ENCODE measurements around the gene LRRC18.

Gene LRRC18

DNA sequence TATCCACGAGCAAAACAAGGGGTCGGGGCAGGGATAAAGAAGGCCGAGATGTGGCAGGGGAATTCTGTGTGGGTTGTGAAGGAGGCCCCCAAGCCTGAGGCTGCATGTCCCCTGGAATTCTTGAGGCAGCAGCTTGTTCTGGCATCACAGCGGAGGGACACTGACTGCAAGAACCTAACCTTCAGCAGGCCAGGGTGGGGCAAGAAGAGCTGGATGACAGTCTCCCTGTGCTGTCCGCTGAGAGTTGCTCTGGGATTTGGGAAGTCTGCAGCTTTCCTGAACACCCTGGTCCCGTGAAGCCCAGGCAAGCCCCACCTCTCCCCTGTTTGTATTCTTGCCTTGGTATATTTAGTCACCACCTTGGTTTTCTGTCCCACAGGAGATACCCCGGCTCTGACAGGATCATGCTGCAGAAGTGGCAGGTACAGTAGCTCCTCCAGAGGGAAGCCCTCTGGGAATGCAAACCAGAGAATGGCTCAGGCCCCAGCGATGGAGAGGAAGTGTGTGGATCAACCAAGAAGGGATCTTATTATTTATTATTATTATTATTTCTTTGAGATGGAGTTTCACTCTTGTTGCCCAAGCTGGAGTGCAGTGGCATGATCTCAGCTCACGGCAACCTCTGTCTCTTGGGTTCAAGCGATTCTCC lies 1.9 kb upstream of the LRRC18 start:
- TF ChIP-seq, protein P1, sequence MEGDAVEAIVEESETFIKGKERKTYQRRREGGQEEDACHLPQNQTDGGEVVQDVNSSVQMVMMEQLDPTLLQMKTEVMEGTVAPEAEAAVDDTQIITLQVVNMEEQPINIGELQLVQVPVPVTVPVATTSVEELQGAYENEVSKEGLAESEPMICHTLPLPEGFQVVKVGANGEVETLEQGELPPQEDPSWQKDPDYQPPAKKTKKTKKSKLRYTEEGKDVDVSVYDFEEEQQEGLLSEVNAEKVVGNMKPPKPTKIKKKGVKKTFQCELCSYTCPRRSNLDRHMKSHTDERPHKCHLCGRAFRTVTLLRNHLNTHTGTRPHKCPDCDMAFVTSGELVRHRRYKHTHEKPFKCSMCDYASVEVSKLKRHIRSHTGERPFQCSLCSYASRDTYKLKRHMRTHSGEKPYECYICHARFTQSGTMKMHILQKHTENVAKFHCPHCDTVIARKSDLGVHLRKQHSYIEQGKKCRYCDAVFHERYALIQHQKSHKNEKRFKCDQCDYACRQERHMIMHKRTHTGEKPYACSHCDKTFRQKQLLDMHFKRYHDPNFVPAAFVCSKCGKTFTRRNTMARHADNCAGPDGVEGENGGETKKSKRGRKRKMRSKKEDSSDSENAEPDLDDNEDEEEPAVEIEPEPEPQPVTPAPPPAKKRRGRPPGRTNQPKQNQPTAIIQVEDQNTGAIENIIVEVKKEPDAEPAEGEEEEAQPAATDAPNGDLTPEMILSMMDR (IDR thresholded peaks at IDR 0.05; ENCODE audit: borderline replicate concordance, control extremely low read depth, extremely low read depth, insufficient read depth, missing control alignments): no peak
- no peak for DNase-seq (ENCODE audit: low spot score)
- in situ Hi-C loops (cut with MboI; ENCODE audit: low sequenced_read_pairs, unreplicated experiment): no loop called here

DNA sequence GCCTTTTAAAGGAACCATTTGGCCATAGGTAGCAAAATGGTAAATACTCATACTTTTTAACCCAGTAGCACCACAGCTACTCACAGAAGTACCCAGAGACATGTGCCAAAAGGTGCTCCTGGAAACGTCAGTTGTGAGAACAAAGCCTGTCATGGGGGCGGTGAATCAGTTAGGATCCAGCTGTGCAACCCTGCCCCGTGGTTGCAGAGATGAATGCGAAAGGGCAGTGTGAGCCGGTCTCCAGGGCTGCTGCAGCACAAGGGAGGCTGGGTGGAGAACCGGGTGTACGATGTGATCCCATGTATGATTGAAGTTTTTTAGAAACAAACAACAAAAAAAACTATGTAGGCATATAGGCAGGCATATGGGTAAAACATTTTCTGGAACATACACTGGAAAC lies 1.3 kb upstream of the LRRC18 start:
- in situ Hi-C loops (cut with MboI; ENCODE audit: low sequenced_read_pairs, unreplicated experiment): no loop called here
- TF ChIP-seq, protein P1 (IDR thresholded peaks at IDR 0.05; ENCODE audit: borderline replicate concordance, control extremely low read depth, extremely low read depth, insufficient read depth, missing control alignments): no peak
- DNase-seq (ENCODE audit: low spot score): no peak

DNA sequence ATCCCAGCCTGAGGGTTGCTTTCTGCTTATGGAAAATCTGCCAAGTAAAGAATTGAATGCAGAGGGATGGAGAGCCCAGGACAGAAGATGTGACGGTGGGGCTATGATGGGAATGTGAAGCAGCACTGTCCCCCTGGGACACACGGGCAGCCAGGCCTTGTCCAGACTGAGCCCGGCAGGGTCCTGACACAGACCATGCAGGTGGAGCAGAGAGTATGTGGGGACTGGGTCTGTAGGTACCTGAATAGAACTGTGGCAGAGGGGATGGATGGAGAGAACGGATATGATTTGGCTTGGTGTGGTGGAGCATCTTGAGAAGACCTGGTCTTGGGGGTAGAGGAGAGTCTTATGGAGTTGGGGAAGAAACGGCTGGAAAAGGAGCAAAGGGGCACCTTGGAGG lies 732 bp upstream of the LRRC18 start:
- no peak for DNase-seq (ENCODE audit: low spot score)

DNA sequence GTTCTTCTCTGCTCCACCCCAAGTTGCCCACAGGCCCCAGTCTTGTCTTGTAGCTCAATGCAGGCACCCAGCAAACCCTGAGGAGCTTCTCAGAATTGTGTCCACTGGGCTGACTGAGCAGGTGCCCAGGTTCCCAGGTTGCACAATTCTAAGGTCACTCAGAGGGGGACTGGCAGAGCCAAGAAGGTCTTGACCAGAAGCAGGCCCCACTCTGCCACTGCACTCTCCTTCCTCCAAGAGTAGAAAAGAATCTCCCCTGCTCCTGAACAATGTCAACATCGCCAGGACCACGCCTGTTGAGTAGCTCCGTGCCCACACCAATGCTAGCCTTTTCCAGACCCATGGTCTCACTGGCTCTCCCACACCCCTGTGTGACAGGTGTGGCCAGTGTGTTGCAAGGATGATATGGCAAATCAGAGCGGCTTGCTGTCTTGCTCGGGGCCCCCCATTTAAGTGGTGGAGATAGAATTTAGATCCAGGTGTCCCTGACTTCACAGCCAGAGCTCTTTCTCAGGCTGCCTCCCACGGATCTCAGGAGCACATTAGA lies 577 bp downstream of the LRRC18 start:
- in situ Hi-C loops (cut with MboI; ENCODE audit: low sequenced_read_pairs, unreplicated experiment): no loop called here
- TF ChIP-seq, protein P1 (IDR thresholded peaks at IDR 0.05; ENCODE audit: borderline replicate concordance, control extremely low read depth, extremely low read depth, insufficient read depth, missing control alignments): no peak
- DNase-seq (ENCODE audit: low spot score): no peak

More for the DNA sequence above, 732 bp upstream of the LRRC18 start:
- TF ChIP-seq, protein P1 (IDR thresholded peaks at IDR 0.05; ENCODE audit: borderline replicate concordance, control extremely low read depth, extremely low read depth, insufficient read depth, missing control alignments): no peak
- in situ Hi-C loops (cut with MboI; ENCODE audit: low sequenced_read_pairs, unreplicated experiment): no loop called here

DNA sequence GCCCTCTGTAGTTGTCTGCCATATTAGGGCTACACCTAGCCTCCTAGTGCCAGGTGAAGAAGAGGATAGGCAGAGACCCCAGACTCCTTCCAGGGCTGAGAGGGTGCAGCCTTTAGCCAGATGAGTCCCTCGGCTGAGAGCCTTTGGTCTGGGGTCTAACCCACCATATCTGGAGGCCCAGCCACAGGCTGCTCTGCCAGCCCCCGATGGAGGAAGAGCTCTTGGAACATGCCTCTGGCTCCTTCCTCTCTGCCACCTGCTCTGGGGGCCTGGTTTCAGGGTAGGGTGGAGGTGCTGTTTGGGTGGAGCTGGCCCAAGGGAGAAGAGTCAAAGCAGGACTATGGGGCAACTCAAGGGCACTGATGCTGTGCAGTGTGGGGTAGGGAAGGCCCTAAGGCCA lies 1.4 kb downstream of the LRRC18 start:
- TF ChIP-seq, protein P1 (IDR thresholded peaks at IDR 0.05; ENCODE audit: borderline replicate concordance, control extremely low read depth, extremely low read depth, insufficient read depth, missing control alignments): no peak
- DNase-seq (ENCODE audit: low spot score): no peak
- in situ Hi-C loops (cut with MboI; ENCODE audit: low sequenced_read_pairs, unreplicated experiment): no loop called here

DNA sequence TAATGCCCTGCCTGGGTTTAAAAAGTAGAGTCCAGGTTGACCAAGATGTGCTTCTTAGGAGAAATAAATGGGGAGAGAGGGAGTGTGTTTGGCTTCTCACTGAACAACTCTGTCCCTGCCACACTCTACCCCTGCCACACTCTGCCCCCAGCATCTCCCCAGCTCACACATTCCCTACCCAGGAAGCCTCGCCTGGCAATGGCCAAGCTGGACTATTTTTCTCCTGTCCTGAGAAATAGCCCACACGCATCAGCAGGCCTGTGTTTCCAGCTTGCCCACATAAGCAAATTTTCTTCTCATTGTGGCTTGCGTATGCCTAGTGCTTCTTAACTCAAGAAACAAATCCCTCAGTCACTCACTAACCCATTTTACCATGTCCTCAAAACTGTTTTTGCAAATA lies 1.8 kb downstream of the LRRC18 start:
- in situ Hi-C loops (cut with MboI; ENCODE audit: low sequenced_read_pairs, unreplicated experiment): no loop called here
- no peak for DNase-seq (ENCODE audit: low spot score)
- TF ChIP-seq, protein P1 (IDR thresholded peaks at IDR 0.05; ENCODE audit: borderline replicate concordance, control extremely low read depth, extremely low read depth, insufficient read depth, missing control alignments): no peak
